SK-N-SH treated with all-trans-retinoic acid at 6 μM for 48 hours (cell line): Measurements from ENCODE around the gene PDSS2.

Experiments
- CSDC2 ChIP-seq: fragments of 250-450 bp; sonication (Bioruptor Pico); IDR thresholded peaks from 2 replicates; pipeline ENCODE4 v1.5.0; 2020; ENCODE audit warnings: mild to moderate bottlenecking, moderate library complexity
- CSRNP3 ChIP-seq: fragments of 250-450 bp; sonication (Bioruptor Pico); IDR thresholded peaks from 2 replicates; pipeline ENCODE4 v1.5.1; 2021; ENCODE audit warnings: mild to moderate bottlenecking, moderate library complexity
- ESRRG ChIP-seq: fragments of 250-450 bp; sonication (Bioruptor Pico); IDR thresholded peaks from 2 replicates; pipeline ENCODE4 v1.6.1; 2021; ENCODE audit warnings: mild to moderate bottlenecking
- GLIS3 ChIP-seq: fragments of 250-450 bp; sonication (Bioruptor Pico); IDR thresholded peaks from 2 replicates; pipeline ENCODE4 v1.5.0; 2020; ENCODE audit warnings: mild to moderate bottlenecking, moderate library complexity
- PATZ1 ChIP-seq: fragments of 250-450 bp; sonication (Bioruptor Pico); IDR thresholded peaks from 2 replicates; pipeline ENCODE4 v1.8.0; 2020; ENCODE audit warnings: mild to moderate bottlenecking, moderate library complexity, borderline replicate concordance
- RARB ChIP-seq: fragments of 250-450 bp; sonication (Bioruptor Pico); IDR thresholded peaks from 2 replicates; pipeline ENCODE4 v1.8.0; 2021; ENCODE audit warnings: mild to moderate bottlenecking, moderate library complexity
- TSHZ2 ChIP-seq: fragments of 250-450 bp; sonication (Bioruptor Pico); IDR thresholded peaks from 2 replicates; pipeline ENCODE4 v1.5.0; 2020; ENCODE audit warnings: mild to moderate bottlenecking, moderate library complexity
- ZFP30 ChIP-seq: fragments of 450-650 bp; formaldehyde crosslinking; IDR thresholded peaks from 2 replicates; pipeline ENCODE4 v1.5.0; 2022; ENCODE audit warnings: mild to moderate bottlenecking, moderate library complexity

DNA sequence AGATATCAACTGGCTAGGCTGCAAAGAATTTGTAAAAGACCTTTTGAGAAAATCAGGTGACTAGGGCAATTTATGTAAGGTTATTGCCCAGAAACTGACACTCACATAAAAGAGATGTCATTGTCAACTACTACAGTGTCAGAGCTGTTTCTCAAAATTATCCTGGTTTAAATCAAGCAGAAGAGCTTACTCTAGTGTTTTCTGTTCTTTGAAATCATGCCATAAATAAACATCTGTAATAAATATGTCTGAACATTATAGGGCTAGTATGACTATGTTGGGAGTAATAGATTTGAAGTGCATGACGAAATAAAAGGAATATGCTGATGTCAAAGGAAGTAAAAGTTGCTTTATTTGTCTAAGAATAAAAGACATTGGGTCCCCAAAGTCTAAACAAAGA is 11.0 kb upstream of the PDSS2 start:
- TF ChIP-seq TSHZ2 (CRISPR knock-in tag) (no peak), GLIS3 (no peak), ZFP30 (CRISPR knock-in tag) (no peak), ESRRG (CRISPR knock-in tag) (no peak), CSRNP3 (CRISPR knock-in tag) (no peak), PATZ1 (no peak), RARB (CRISPR knock-in tag) (no peak), CSDC2 (CRISPR knock-in tag) (no peak)
